GM23248 (cell line): ENCODE results near the gene GCKR. TPM values are rescaled to one million over a fixed set of nuclear protein-coding genes. Genes with fewer than 3 reads are reported as not detected.

Experiments used
- DNase-seq: peaks from one replicate; pipeline ENCODE4 v3.0.0-alpha.2; 2015
- H2AFZ ChIP-seq: fragments of 200-600 bp; sonication (generic); 2 replicates; pipeline ENCODE4 v1.6.1; 2016; ENCODE audit warnings: antibody characterized with exemption
- H3F3A ChIP-seq: fragments of 200-600 bp; sonication (generic); 2 replicates; pipeline ENCODE4 v1.6.1; 2016; ENCODE audit warnings: mild to moderate bottlenecking, antibody characterized with exemption, mixed run types; ENCODE audit not compliant: insufficient read depth
- H3K27ac ChIP-seq: fragments of 200-600 bp; sonication (generic); 2 replicates; pipeline ENCODE4 v1.5.1; 2016; ENCODE audit warnings: mild to moderate bottlenecking
- H3K27me3 ChIP-seq: fragments of 200-600 bp; sonication (generic); replicated peaks from 2 replicates; pipeline ENCODE4 v1.6.1; 2016; ENCODE audit warnings: mild to moderate bottlenecking; ENCODE audit not compliant: insufficient read depth
- H3K36me3 ChIP-seq: fragments of 200-600 bp; sonication (generic); 2 replicates; pipeline ENCODE4 v1.6.1; 2016; ENCODE audit warnings: low read depth, mild to moderate bottlenecking
- H3K4me1 ChIP-seq: fragments of 200-600 bp; sonication (generic); 2 replicates; pipeline ENCODE4 v1.6.1; 2016; ENCODE audit warnings: mild to moderate bottlenecking; ENCODE audit not compliant: insufficient read depth
- H3K4me2 ChIP-seq: fragments of 200-600 bp; sonication (generic); one replicate; pipeline ENCODE4 v1.6.1; 2016; ENCODE audit warnings: mild to moderate bottlenecking; ENCODE audit not compliant: unreplicated experiment
- H3K4me3 ChIP-seq: fragments of 200-600 bp; sonication (generic); 2 replicates; pipeline ENCODE4 v1.5.1; 2016; ENCODE audit warnings: mild to moderate bottlenecking
- H3K79me2 ChIP-seq: fragments of 200-600 bp; sonication (generic); 2 replicates; pipeline ENCODE4 v1.6.1; 2016; ENCODE audit warnings: mild to moderate bottlenecking; ENCODE audit not compliant: insufficient read depth
- H3K9ac ChIP-seq: fragments of 200-600 bp; sonication (generic); 2 replicates; pipeline ENCODE4 v1.6.1; 2016; ENCODE audit warnings: mild to moderate bottlenecking
- H3K9me2 ChIP-seq: fragments of 200-600 bp; sonication (generic); 2 replicates; pipeline ENCODE4 v1.6.1; 2016; ENCODE audit warnings: mixed run types, mild to moderate bottlenecking, moderate library complexity; ENCODE audit not compliant: insufficient read depth
- H3K9me3 ChIP-seq: fragments of 200-600 bp; sonication (generic); one replicate; pipeline ENCODE4 v1.6.1; 2017; ENCODE audit warnings: low read depth
- H4K20me1 ChIP-seq: fragments of 200-600 bp; sonication (generic); 2 replicates; pipeline ENCODE4 v1.6.0; 2016; ENCODE audit not compliant: insufficient read depth
- EZH2 ChIP-seq: fragments of 200-600 bp; sonication (generic); IDR thresholded peaks from 2 replicates; pipeline ENCODE4 v1.6.1; 2018; ENCODE audit warnings: antibody characterized with exemption, mild to moderate bottlenecking; ENCODE audit not compliant: insufficient read depth, poor library complexity, severe bottlenecking
- EZH2phosphoT487 ChIP-seq: fragments of 200-600 bp; sonication (generic); IDR thresholded peaks from 2 replicates; pipeline ENCODE4 v1.6.1; 2018; ENCODE audit warnings: antibody characterized with exemption, moderate library complexity, mild to moderate bottlenecking, low read depth; ENCODE audit not compliant: insufficient read depth
- WGBS, 2 experiments: methylation state at CpG; one replicate each; pipeline ENCODE4 v1.1.6; 2015 to 2017; ENCODE audit warnings: low lambda C conversion rate in 2 of 2, low coverage in 1 of 2; ENCODE audit errors: missing lambda C conversion rate in 2 of 2; 5-methylcytosine and 5-hydroxymethylcytosine counted together
- in situ Hi-C: fragments of 300-500 bp; cut with MboI; formaldehyde crosslinking; loops from 2 replicates; pipeline ENCODE4 v1.15.0; 2020
- polyA plus RNA-seq: library from polyadenylated mRNA; unstranded; fragments of >200 nt; fragmentation: Nextera tagmentation; extraction: Ambion mirVana; gene quantifications from 2 replicates; pipeline ENCODE4 v1.2.1, GENCODE V29; 2016
- total RNA-seq: library from RNA; depleted of rRNA; stranded (reverse); fragments of >200 nt; shearing (Covaris generic); gene quantifications from 2 replicates; pipeline ENCODE4 v1.2.3, GENCODE V29; 2014

The GCKR gene
- total and polyA plus RNA-seq, 2 experiments from 2014 or later: 0.11 to 0.59 TPM

DNA sequence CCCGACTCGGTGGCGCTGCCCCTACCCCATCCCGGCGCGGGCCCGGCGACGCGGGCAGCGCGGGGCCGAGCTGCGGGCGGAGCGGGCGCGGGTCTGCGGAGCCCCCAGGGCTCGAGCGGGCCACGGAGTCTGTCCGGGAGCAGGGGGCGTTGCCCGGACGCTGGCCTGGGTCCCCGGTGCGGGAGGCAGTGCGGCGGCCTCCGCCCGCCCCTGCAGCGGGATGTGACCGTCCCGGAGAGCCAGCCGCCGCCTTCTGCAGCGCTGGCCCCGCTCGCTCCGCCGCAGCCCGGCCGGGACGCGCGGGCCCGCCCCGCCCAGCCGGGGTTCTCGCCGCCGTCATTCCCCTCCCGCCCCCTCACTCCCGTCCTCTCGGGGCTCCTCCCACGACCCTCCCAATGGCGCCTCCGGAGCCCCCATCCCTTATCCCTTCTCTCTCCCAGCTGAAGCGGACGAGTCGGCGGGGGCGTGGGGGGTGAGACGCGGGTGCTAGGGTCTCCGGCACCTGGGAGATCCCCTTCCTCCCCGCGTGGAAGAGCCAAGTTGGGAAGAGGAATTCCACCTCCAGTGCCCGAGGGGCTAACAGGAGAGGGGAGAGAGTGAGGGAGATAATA, 1.6 kb upstream of the GCKR start, which contains the start of gene FNDC4:
Gene FNDC4, minus strand, starts transcription at position 257 of the 611 bp plus-strand sequence. CDS start 521 bp downstream, outside the sequence.
- 0 to 3% methylated on average over 41 to 49 of the region's 70 CpGs for WGBS, 2 experiments
- H3F3A ChIP-seq: peaks cover 3% of the 10 kb centered on the region; the same call in 1 of the 2 replicates
- H3K27ac ChIP-seq: no peak within 1 kb of the TSS
- H3K79me2 ChIP-seq: no peaks in the 10 kb centered on the region
- no peaks in the 10 kb centered on the region for H3K27me3 ChIP-seq
- H3K4me3 ChIP-seq: peak within 1 kb of the TSS; percentile 75
- peak within 1 kb of the TSS; percentile 91 for H2AFZ ChIP-seq
- H3K4me2 ChIP-seq: peak within 1 kb of the TSS; percentile 77
- H3K36me3 ChIP-seq: no peaks in the 10 kb centered on the region
- H3K9me3 ChIP-seq: no peaks in the 10 kb centered on the region
- H3K9ac ChIP-seq: peak within 1 kb of the TSS; percentile 75
- in situ Hi-C loops: no loop called here
- TF ChIP-seq EZH2phosphoT487: no peak
- no peak for TF ChIP-seq EZH2
- H3K9me2 ChIP-seq: no peaks in the 10 kb centered on the region
- H4K20me1 ChIP-seq: no peaks in the 10 kb centered on the region
- peaks cover 13% of the 10 kb centered on the region for H3K4me1 ChIP-seq
- peak; percentile 69 for DNase-seq

DNA sequence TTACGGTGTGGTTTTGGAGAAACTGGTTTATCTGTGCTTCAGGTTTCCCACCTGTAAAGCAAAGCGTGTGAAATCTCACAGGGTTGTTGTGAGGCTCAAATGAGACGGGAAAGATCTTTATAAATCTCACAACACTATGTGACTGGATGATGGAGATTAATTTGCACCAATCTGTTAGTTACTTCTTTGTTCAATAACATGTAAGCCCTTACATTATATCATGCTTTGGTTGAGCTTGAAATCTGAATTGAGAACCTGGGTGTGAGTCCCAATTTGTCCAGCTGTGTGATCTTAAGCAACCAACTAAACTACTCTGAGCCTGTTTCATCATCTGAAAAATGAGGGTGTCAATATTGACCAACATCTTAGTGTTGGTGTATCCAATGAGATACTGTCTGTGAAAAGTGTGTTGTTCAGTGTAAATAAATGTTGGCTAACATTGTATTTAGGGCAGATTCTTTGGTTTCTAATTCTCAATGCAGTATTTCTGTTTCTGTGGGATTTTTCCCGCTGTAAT, 741 bp upstream of the GCKR start:
- H3K27ac ChIP-seq: no peak overlapping the region
- DNase-seq: no peak
- peak overlapping the region; percentile 77 for H3K4me2 ChIP-seq
- H2AFZ ChIP-seq: peak overlapping the region; percentile 91; the same call in 1 of the 2 replicates
- in situ Hi-C loops: no loop called here
- 59 to 60% methylated on average over 4 of the region's 4 CpGs for WGBS, 2 experiments
- TF ChIP-seq EZH2phosphoT487 (no peak), EZH2 (no peak)
- H3K27me3 ChIP-seq: no peaks in the 10 kb centered on the region
- no peaks in the 10 kb centered on the region for H3K36me3 ChIP-seq
- no peaks in the 10 kb centered on the region for H3K79me2 ChIP-seq
- H4K20me1 ChIP-seq: no peaks in the 10 kb centered on the region
- H3K9me3 ChIP-seq: no peaks in the 10 kb centered on the region
- no peaks in the 10 kb centered on the region for H3F3A ChIP-seq
- H3K9ac ChIP-seq: no peak overlapping the region
- H3K9me2 ChIP-seq: no peaks in the 10 kb centered on the region
- H3K4me3 ChIP-seq: peak overlapping the region; percentile 75; the same call in 1 of the 2 replicates
- H3K4me1 ChIP-seq: peaks cover 13% of the 10 kb centered on the region

DNA sequence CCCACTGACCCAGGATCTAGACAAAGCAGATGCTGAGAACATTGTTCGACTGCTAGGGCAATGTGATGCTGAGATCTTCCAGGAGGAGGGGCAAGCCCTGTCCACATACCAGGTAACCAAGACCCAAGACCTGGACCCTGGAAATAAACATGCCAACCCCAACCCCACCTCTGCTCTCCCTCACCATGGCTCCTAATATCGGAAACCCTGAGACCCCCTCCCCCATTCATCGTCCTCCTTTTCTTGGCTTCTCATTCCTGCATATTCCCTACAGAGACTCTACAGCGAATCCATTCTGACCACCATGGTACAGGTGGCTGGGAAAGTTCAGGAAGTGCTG, 619 bp downstream of the GCKR start:
- H3K9ac ChIP-seq: no peak overlapping the region
- no peaks in the 10 kb centered on the region for H3K9me3 ChIP-seq
- 58 to 60% methylated on average over 4 of the region's 4 CpGs for WGBS, 2 experiments
- H3K36me3 ChIP-seq: no peaks in the 10 kb centered on the region
- no peak overlapping the region for H3K27ac ChIP-seq
- H3K4me2 ChIP-seq: peak overlapping the region; percentile 38
- H3K4me3 ChIP-seq: no peak overlapping the region
- H2AFZ ChIP-seq: 0 out of 2 replicates have a peak overlapping the region, but pooled peaks have one; percentile 30
- H3K79me2 ChIP-seq: no peaks in the 10 kb centered on the region
- no peaks in the 10 kb centered on the region for H4K20me1 ChIP-seq
- peaks cover 19% of the 10 kb centered on the region for H3K4me1 ChIP-seq
- H3F3A ChIP-seq: no peaks in the 10 kb centered on the region
- no peaks in the 10 kb centered on the region for H3K9me2 ChIP-seq
- TF ChIP-seq EZH2phosphoT487 (no peak), EZH2 (no peak)
- in situ Hi-C loops: no loop called here
- no peak for DNase-seq
- H3K27me3 ChIP-seq: no peaks in the 10 kb centered on the region

DNA sequence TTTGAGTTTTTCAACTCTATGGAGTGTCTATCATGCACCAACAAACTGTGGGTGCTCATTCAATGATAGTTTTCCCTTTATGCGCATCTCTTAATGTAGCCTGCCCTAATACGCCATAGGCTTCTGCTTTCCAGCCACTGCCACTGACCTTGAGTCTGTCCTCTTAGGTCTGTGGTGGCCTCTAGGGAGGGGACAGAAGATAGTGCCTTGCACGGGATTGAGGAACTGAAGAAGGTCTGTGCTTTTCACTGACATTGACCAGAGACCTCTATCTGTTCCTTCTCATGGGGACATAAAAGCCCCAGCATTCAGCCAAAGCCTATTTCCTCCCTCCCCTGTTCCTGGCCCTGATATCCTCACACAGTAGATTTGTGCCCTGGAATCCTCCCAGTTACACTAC, 2.3 kb downstream of the GCKR start:
- 76 to 80% methylated on average over 3 of the region's 3 CpGs for WGBS, 2 experiments

More for the DNA sequence above, 2.3 kb downstream of the GCKR start:
- Histone ChIP-seq H3K4me2 (no peak overlapping the region), H2AFZ (no peak overlapping the region), H3K79me2 (no peaks in the 10 kb centered on the region), H3K9me3 (no peaks in the 10 kb centered on the region), H3K36me3 (no peaks in the 10 kb centered on the region), H3K9ac (no peak overlapping the region), H3F3A (no peaks in the 10 kb centered on the region), H3K4me3 (no peak overlapping the region), H3K9me2 (no peaks in the 10 kb centered on the region), H3K4me1 (peaks cover 22% of the 10 kb centered on the region), H3K27me3 (no peaks in the 10 kb centered on the region), H3K27ac (no peak overlapping the region), H4K20me1 (no peaks in the 10 kb centered on the region)
- no peak for DNase-seq
- TF ChIP-seq EZH2: no peak
- no peak for TF ChIP-seq EZH2phosphoT487
- in situ Hi-C loops: no loop called here
